SK-N-MC (cell line): ENCODE results near the gene APRT.

Source experiments
- EZH2 ChIP-seq: fragments of 200-600 bp; sonication (generic); IDR thresholded peaks from one replicate; pipeline ENCODE4 v1.6.1; 2017; ENCODE audit warnings: antibody characterized with exemption
- POLR2AphosphoS5 ChIP-seq: IDR thresholded peaks from 2 replicates; pipeline ENCODE4 v1.6.1; 2012; ENCODE audit warnings: mild to moderate bottlenecking, low read depth, low read length, borderline replicate concordance

DNA sequence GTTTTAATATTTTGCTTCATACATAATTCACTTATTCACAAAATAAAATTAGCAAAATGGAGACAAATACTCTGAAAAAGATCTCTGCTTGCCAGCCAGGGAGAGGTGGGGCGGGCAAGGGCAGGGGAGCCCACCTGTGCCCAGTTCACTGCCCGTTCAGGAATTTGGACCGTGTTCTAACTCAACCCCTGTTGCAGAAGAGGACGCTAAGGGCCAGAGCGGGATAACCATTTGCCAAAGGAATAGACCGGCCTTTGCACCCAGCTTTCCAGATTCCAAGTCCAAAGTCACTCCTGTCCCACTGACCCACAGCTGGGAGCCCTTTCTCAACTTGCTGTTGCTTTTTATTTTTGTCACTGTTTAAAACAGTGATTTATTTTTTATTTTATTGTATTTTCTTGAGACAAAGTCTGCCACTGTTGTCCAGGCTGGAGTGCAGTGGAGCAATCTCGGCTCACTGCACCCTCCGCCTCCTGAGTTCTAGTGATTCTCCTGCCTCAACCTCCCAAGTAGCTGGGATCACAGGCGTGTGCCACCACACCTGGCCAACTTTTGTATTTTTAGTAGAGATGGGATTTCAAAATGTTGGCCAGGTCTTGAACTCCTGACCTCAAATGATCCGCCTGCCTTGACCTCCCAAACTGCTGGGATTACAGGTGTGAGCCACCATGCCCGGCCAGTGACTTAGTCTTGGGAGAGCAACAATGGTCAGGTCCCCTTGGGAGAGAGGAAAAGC lies 24.0 kb downstream of the APRT start:
- TF ChIP-seq EZH2 (no peak), POLR2AphosphoS5 (no peak)
